ENCODE results near the gene PILRB. TPM values are rescaled to one million over a fixed set of nuclear protein-coding genes. Genes with fewer than 3 reads are reported as not detected.

The PILRB gene
- total RNA-seq, 2 donors from 2014 or later: 63.3 to 65.6 TPM

GRCh38 chr7:100370303-100370702, 12.4 kb downstream of the PILRB start:
- Histone ChIP-seq H3K9me3 (no peaks in the 10 kb centered on the region), H3K4me1 (no peaks in the 10 kb centered on the region), H3K36me3 (replicated peaks in 1 of 2; ENCODE audit: insufficient read depth in 1 of 2, low read depth in 2 of 2) (no peaks in the 10 kb centered on the region), H3K27me3 (no peaks in the 10 kb centered on the region), H3K27ac (no peak overlapping the region), H3K4me3 (no peak overlapping the region)
- TF ChIP-seq CTCF (IDR thresholded peaks at IDR 0.05): no peak
- DNase-seq: no peak
- no peak for ATAC-seq
- WGBS, 2 donors: 36 to 43% methylated on average over 4 of the region's 4 CpGs
- intact Hi-C loops (cut with DNase I): no loop called here

- H3K9me3 ChIP-seq: no peaks in the 10 kb centered on the region
- WGBS, 2 donors: 75 to 86% methylated on average over 6 of the region's 6 CpGs
- no peaks in the 10 kb centered on the region for H3K36me3 ChIP-seq (replicated peaks in 1 of 2; ENCODE audit: insufficient read depth in 1 of 2, low read depth in 2 of 2)
- no peaks in the 10 kb centered on the region for H3K4me1 ChIP-seq
- DNase-seq (no peak), ATAC-seq (no peak)
- intact Hi-C loops (cut with DNase I): no loop called here
- TF ChIP-seq POLR2A (IDR thresholded peaks at IDR 0.05): no peak
- no peak for TF ChIP-seq CTCF (IDR thresholded peaks at IDR 0.05)
- H3K27me3 ChIP-seq: no peaks in the 10 kb centered on the region
- no peak overlapping the region for H3K4me3 ChIP-seq
- no peak overlapping the region for H3K27ac ChIP-seq
Measured at GRCh38 chr7:100370746-100371145, 12.8 kb downstream of the PILRB start.

- no peaks in the 10 kb centered on the region for H3K27me3 ChIP-seq
- no peak for ATAC-seq
- TF ChIP-seq CTCF (IDR thresholded peaks at IDR 0.05) (no peak), POLR2A (IDR thresholded peaks at IDR 0.05) (no peak)
- no peak overlapping the region for H3K27ac ChIP-seq
- DNase-seq: no peak
- WGBS, 2 donors: 63 to 77% methylated on average over 3 to 7 of the region's 7 CpGs
- no peaks in the 10 kb centered on the region for H3K9me3 ChIP-seq
- intact Hi-C loops (cut with DNase I): no loop called here
- no peaks in the 10 kb centered on the region for H3K36me3 ChIP-seq (replicated peaks in 1 of 2; ENCODE audit: insufficient read depth in 1 of 2, low read depth in 2 of 2)
- H3K4me1 ChIP-seq: no peaks in the 10 kb centered on the region
- H3K4me3 ChIP-seq: no peak overlapping the region
Measured at GRCh38 chr7:100371561-100372171, 13.7 kb downstream of the PILRB start.

- ATAC-seq (no peak), DNase-seq (peak in 1 of 4 donors; percentile 60)
- intact Hi-C loops (cut with DNase I): no loop called here
- H3K4me3 ChIP-seq: no peak overlapping the region
- H3K27ac ChIP-seq: peak overlapping the region in 1 of 4 donors; percentile 61
- TF ChIP-seq POLR2A (IDR thresholded peaks at IDR 0.05) (no peak), CTCF (IDR thresholded peaks at IDR 0.05) (no peak)
- H3K4me1 ChIP-seq: no peaks in the 10 kb centered on the region
- no peaks in the 10 kb centered on the region for H3K9me3 ChIP-seq
- no peaks in the 10 kb centered on the region for H3K27me3 ChIP-seq
- no peaks in the 10 kb centered on the region for H3K36me3 ChIP-seq (replicated peaks in 1 of 2; ENCODE audit: insufficient read depth in 1 of 2, low read depth in 2 of 2)
- 37 to 43% methylated on average over 4 to 8 of the region's 8 CpGs for WGBS, 2 donors
Measured at GRCh38 chr7:100372256-100372655, 14.3 kb downstream of the PILRB start.

- H3K9me3 ChIP-seq: no peaks in the 10 kb centered on the region
Measured at GRCh38 chr7:100372694-100373093, 14.8 kb downstream of the PILRB start.

More at GRCh38 chr7:100372694-100373093, 14.8 kb downstream of the PILRB start:
- WGBS, 2 donors: 40 to 58% methylated on average over 2 to 6 of the region's 6 CpGs
- no peak for TF ChIP-seq CTCF (IDR thresholded peaks at IDR 0.05)
- no peak for TF ChIP-seq POLR2A (IDR thresholded peaks at IDR 0.05)
- Histone ChIP-seq H3K36me3 (replicated peaks in 1 of 2; ENCODE audit: insufficient read depth in 1 of 2, low read depth in 2 of 2) (no peaks in the 10 kb centered on the region), H3K27me3 (no peaks in the 10 kb centered on the region), H3K4me3 (no peak overlapping the region), H3K4me1 (no peaks in the 10 kb centered on the region), H3K27ac (peak overlapping the region in 1 of 4 donors; percentile 61)
- no peak for ATAC-seq
- intact Hi-C loops (cut with DNase I): no loop called here
- no peak for DNase-seq

All from body of pancreas (tissue), 4 donors.